GM12875 (cell line): Measurements from ENCODE around the gene ADAM22.
"Not testable (repeated sequence)": the region's sequence is repeated elsewhere in the genome, so short reads cannot be mapped to it uniquely, and the experiment has no call there.

ENCODE experiments used
- H3K4me3 ChIP-seq: one replicate; pipeline ENCODE4 v1.5.1; 2011; ENCODE audit warnings: low read depth, low read length, control low read depth
- CTCF ChIP-seq: IDR thresholded peaks from 2 replicates; pipeline ENCODE4 v1.5.1; 2011; ENCODE audit warnings: low read depth, mild to moderate bottlenecking, control low read depth, inconsistent platforms, low read length, moderate library complexity, borderline replicate concordance; ENCODE audit not compliant: insufficient read depth

ADAM22 gene

GRCh38 chr7:88155756-88156155 is 221.7 kb downstream of the ADAM22 start:
- no peak overlapping the region for H3K4me3 ChIP-seq
- TF ChIP-seq CTCF = no peak

- H3K4me3 ChIP-seq = no peak overlapping the region
- no peak for TF ChIP-seq CTCF
These were observed 222.3 kb downstream of the ADAM22 start for GRCh38 chr7:88156356-88156755.

GRCh38 chr7:88159741-88160140 is 225.7 kb downstream of the ADAM22 start:
- not testable (repeated sequence) for H3K4me3 ChIP-seq

GRCh38 chr7:88165697-88166096 is 231.6 kb downstream of the ADAM22 start:
- no peak for TF ChIP-seq CTCF
- H3K4me3 ChIP-seq = no peak overlapping the region

- no peak for TF ChIP-seq CTCF
- no peak overlapping the region for H3K4me3 ChIP-seq
These were observed 233.2 kb downstream of the ADAM22 start for GRCh38 chr7:88167223-88167622.

- no peak for TF ChIP-seq CTCF
- H3K4me3 ChIP-seq = no peak overlapping the region
These were observed 233.7 kb downstream of the ADAM22 start for GRCh38 chr7:88167721-88168120.

GRCh38 chr7:88169717-88170320 is 235.8 kb downstream of the ADAM22 start:
- H3K4me3 ChIP-seq = no peak overlapping the region
- peak; percentile 36; the same call in 1 of the 2 replicates for TF ChIP-seq CTCF

GRCh38 chr7:88172842-88173241 is 238.8 kb downstream of the ADAM22 start:
- no peak for TF ChIP-seq CTCF

More at GRCh38 chr7:88172842-88173241, 238.8 kb downstream of the ADAM22 start:
- no peak overlapping the region for H3K4me3 ChIP-seq
